Parathyroid adenoma (tissue), 2 donors: ENCODE data around the gene CAMK1D.
"Not testable (repeated sequence)": the region's sequence is repeated elsewhere in the genome, so short reads cannot be mapped to it uniquely, and the experiment has no call there.

Experiments
- H2AFZ ChIP-seq: fragments of 300-600 bp; sonication (generic); one replicate; pipeline ENCODE4 v1.7.0; 2017; ENCODE audit warnings: antibody characterized with exemption, mild to moderate bottlenecking
- H3K27ac ChIP-seq: fragments of 300-600 bp; sonication (generic); one replicate; pipeline ENCODE4 v1.7.0; 2017
- H3K27me3 ChIP-seq: fragments of 300-600 bp; sonication (generic); one replicate; pipeline ENCODE4 v1.7.0; 2017; ENCODE audit warnings: low read length; ENCODE audit not compliant: control insufficient read depth, insufficient read depth
- H3K36me3 ChIP-seq: fragments of 300-600 bp; sonication (generic); one replicate; pipeline ENCODE4 v1.7.0; 2017; ENCODE audit warnings: low read length; ENCODE audit not compliant: control insufficient read depth, insufficient read depth
- H3K4me1 ChIP-seq: fragments of 300-600 bp; sonication (generic); one replicate; pipeline ENCODE4 v1.7.0; 2017; ENCODE audit warnings: control low read depth
- H3K4me2 ChIP-seq: fragments of 300-600 bp; sonication (generic); one replicate; pipeline ENCODE4 v1.7.0; 2017; ENCODE audit warnings: low read length
- H3K4me3 ChIP-seq: fragments of 300-600 bp; sonication (generic); one replicate; pipeline ENCODE4 v1.7.0; 2017; ENCODE audit warnings: low read depth, low read length
- H3K79me2 ChIP-seq: fragments of 300-600 bp; sonication (generic); one replicate; pipeline ENCODE4 v1.7.0; 2017; ENCODE audit warnings: control low read depth
- H3K9ac ChIP-seq: fragments of 300-600 bp; sonication (generic); one replicate; pipeline ENCODE4 v1.7.0; 2017; ENCODE audit warnings: mild to moderate bottlenecking
- H3K9me3 ChIP-seq: fragments of 300-600 bp; sonication (generic); one replicate; pipeline ENCODE4 v1.7.0; 2017; ENCODE audit warnings: low read length; ENCODE audit not compliant: control insufficient read depth
- TF ChIP-seq, protein P1 (sequence below): fragments of 300-600 bp; sonication (generic); IDR thresholded peaks from one replicate; pipeline ENCODE4 v1.7.0; 2017; ENCODE audit warnings: antibody characterized with exemption, mild to moderate bottlenecking
- donor health status: primary hyperparathyroidism.

The CAMK1D gene

DNA sequence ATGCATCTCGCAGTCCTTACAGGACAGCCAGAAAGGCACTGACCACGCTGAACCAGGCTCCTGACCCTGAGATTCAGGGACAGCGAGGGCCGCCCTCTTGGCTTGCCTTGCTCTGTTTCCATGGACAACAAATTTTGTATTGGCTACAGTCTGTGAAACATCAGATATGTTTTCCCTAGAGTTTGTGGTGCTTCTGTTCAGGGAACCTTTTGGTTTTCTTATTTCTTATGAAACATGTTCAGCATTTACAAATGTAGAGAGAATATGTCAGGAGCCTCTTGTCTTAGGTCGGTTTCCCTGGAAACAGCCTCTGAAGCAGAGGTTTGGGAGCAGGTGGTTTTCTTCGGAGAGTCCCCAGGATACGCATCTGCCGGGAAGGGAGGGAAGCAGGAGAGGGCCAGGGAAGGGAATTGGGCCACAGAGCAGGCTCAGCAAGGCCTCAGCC lies 392.0 kb downstream of the CAMK1D start:
- no peak overlapping the region for H3K9ac ChIP-seq
- no peak overlapping the region for H3K4me3 ChIP-seq
- no peaks in the 10 kb centered on the region for H3K9me3 ChIP-seq
- no peaks in the 10 kb centered on the region for H3K4me1 ChIP-seq
- H3K27ac ChIP-seq = peak overlapping the region; percentile 46
- H3K36me3 ChIP-seq = no peaks in the 10 kb centered on the region
- H3K4me2 ChIP-seq = no peak overlapping the region
- H3K27me3 ChIP-seq = no peaks in the 10 kb centered on the region
- TF ChIP-seq, protein P1, sequence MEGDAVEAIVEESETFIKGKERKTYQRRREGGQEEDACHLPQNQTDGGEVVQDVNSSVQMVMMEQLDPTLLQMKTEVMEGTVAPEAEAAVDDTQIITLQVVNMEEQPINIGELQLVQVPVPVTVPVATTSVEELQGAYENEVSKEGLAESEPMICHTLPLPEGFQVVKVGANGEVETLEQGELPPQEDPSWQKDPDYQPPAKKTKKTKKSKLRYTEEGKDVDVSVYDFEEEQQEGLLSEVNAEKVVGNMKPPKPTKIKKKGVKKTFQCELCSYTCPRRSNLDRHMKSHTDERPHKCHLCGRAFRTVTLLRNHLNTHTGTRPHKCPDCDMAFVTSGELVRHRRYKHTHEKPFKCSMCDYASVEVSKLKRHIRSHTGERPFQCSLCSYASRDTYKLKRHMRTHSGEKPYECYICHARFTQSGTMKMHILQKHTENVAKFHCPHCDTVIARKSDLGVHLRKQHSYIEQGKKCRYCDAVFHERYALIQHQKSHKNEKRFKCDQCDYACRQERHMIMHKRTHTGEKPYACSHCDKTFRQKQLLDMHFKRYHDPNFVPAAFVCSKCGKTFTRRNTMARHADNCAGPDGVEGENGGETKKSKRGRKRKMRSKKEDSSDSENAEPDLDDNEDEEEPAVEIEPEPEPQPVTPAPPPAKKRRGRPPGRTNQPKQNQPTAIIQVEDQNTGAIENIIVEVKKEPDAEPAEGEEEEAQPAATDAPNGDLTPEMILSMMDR = no peak
- no peaks in the 10 kb centered on the region for H3K79me2 ChIP-seq
- H2AFZ ChIP-seq = no peak overlapping the region

DNA sequence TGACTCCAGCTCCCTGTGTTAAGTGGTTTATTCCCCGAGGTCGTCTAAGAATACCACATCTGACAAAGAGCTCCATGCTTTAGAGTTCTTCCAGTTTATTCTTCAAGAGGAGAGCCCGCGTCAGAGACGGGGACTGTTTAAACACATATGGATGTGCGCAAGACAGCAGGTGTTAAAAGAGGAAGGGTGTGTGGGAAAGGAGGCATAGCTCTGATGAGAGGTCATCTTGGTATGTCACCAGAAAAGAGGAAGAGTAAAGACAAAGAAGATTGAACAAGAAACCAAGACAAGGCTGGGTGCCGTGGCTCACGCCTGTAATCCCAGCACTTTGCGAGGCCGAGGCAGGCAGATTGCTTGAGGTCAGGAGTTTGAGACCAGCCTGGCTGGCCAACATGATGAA lies 393.4 kb downstream of the CAMK1D start:
- TF ChIP-seq, protein P1 = no peak
- Histone ChIP-seq H3K4me3 (no peak overlapping the region), H3K27ac (no peak overlapping the region)

DNA sequence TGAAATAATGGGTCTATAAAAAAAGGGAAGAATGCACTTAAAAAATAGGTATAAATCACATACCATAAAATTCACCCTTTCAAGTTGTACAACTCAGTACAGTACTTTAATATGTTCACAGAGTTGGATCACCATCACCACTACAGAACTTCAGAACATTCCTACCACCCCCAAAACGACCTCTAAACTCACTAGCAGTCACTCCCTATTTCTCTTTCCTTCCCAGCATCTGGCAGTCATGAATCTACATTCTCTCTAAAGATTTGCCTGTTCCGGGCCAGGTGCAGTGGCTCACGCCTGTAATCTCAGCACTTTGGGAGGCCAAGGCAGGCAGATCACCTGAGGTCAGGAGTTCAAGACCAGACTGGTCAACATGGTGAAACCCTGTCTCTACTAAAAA lies 394.1 kb downstream of the CAMK1D start:
- H3K9me3 ChIP-seq, H3K36me3 ChIP-seq, H3K79me2 ChIP-seq, H3K27me3 ChIP-seq, H3K27ac ChIP-seq, H2AFZ ChIP-seq, H3K9ac ChIP-seq, H3K4me3 ChIP-seq, H3K4me1 ChIP-seq, H3K4me2 ChIP-seq: not testable (repeated sequence)

More for the DNA sequence above, 393.4 kb downstream of the CAMK1D start:
- no peaks in the 10 kb centered on the region for H3K79me2 ChIP-seq
- no peaks in the 10 kb centered on the region for H3K36me3 ChIP-seq
- H3K4me2 ChIP-seq = no peak overlapping the region
- no peak overlapping the region for H2AFZ ChIP-seq
- no peaks in the 10 kb centered on the region for H3K9me3 ChIP-seq
- H3K9ac ChIP-seq = no peak overlapping the region
- H3K4me1 ChIP-seq = no peaks in the 10 kb centered on the region
- no peaks in the 10 kb centered on the region for H3K27me3 ChIP-seq

DNA sequence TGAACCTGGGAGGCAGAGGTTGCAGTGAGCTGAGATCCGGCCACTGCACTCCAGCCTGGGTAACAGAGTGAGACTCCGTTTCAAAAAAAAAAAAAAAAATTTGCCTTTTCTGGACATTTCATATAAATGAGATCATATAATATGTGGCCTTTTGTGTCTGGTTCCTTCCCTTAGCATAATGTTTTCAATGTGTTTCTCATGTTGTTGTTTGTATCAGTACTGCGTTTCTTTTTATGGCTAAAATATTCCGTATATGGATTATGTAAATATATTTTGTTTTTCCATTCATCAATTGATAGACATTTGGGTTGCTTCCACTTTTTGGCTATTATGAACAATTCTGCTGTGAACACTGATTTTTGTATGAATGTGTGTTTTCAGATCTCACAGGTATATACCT lies 394.6 kb downstream of the CAMK1D start:
- H3K27ac ChIP-seq = no peak overlapping the region
- no peaks in the 10 kb centered on the region for H3K36me3 ChIP-seq
- H3K27me3 ChIP-seq = no peaks in the 10 kb centered on the region
- H3K4me1 ChIP-seq = no peaks in the 10 kb centered on the region
- H2AFZ ChIP-seq = no peak overlapping the region
- TF ChIP-seq, protein P1 = no peak
- H3K4me2 ChIP-seq = no peak overlapping the region
- no peaks in the 10 kb centered on the region for H3K9me3 ChIP-seq
- no peak overlapping the region for H3K9ac ChIP-seq
- no peaks in the 10 kb centered on the region for H3K79me2 ChIP-seq
- no peak overlapping the region for H3K4me3 ChIP-seq

DNA sequence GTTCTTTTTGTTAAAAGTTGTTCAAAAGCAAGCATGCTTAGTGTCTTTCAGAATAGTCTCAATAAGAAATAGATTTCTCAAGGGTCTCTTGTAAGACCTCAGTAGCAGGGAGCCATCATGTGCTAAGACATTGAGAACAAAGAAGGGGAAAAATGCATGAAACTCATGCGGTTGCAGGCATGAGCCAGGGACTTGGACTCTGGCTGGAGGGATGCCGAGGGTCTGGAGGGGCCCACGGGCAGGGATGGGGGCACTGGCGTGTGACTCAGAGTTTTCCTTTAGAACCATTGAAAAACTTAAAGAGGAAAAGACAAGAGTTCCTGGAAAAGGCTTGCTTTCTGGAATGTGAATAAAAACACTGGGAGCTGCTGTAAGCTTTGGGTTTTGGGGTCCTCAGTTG lies 398.8 kb downstream of the CAMK1D start:
- Histone ChIP-seq H3K4me1 (no peaks in the 10 kb centered on the region), H2AFZ (no peak overlapping the region), H3K4me3 (no peak overlapping the region), H3K9me3 (no peaks in the 10 kb centered on the region), H3K4me2 (no peak overlapping the region), H3K27ac (no peak overlapping the region), H3K36me3 (no peaks in the 10 kb centered on the region), H3K27me3 (no peaks in the 10 kb centered on the region), H3K9ac (no peak overlapping the region), H3K79me2 (no peaks in the 10 kb centered on the region)
- TF ChIP-seq, protein P1 = no peak
